IMR-90 (cell line): ENCODE measurements around the gene DOCK4. TPM values are rescaled to one million over a fixed set of nuclear protein-coding genes. Genes with fewer than 3 reads are reported as not detected.

ENCODE experiments used
- ATAC-seq: fragments of 200-7000 bp; cut with Tn5 transposase; 2 replicates; pipeline ENCODE4 v1.9.1; 2020; ENCODE audit warnings: low read depth, mild to moderate bottlenecking, moderate library complexity
- BruUV-seq: library from RNA; stranded (reverse); fragments of 400-500 nt; replicated peaks from 2 replicates; lab custom pipeline; 2021; lab: Mats Ljungman, UMichigan
- CTCF ChIA-PET: fragments of 300-600 bp; formaldehyde crosslinking; extraction: SDS; loops from one replicate; lab custom pipeline; 2021; ENCODE audit warnings: antibody characterized with exemption; lab: Yijun Ruan, JAX
- POLR2A ChIA-PET: fragments of 300-600 bp; sonication (Branson Sonifier 250); formaldehyde crosslinking; loops from one replicate; lab custom pipeline; 2022; ENCODE audit warnings: antibody characterized with exemption; ENCODE audit not compliant: unreplicated experiment; lab: Charles Lee
- DNase-seq: peaks from one replicate; pipeline ENCODE4 v3.0.0; 2013
- H2AFZ ChIP-seq: replicated peaks from 2 replicates; pipeline ENCODE3; 2013; ENCODE audit warnings: low read length, mild to moderate bottlenecking; ENCODE audit not compliant: poor library complexity
- H2AK5ac ChIP-seq: 2 replicates; pipeline ENCODE4 v1.6.1; 2013; ENCODE audit warnings: low read depth, low read length, inconsistent platforms
- H2AK9ac ChIP-seq: replicated peaks from 2 replicates; pipeline ENCODE3; 2013; ENCODE audit warnings: mild to moderate bottlenecking, low read depth, low read length, moderate library complexity; ENCODE audit not compliant: poor library complexity
- H2BK120ac ChIP-seq: 2 replicates; pipeline ENCODE4 v1.6.1; 2013; ENCODE audit warnings: low read depth, low read length, inconsistent platforms
- H2BK15ac ChIP-seq: 3 replicates; pipeline ENCODE4 v1.6.1; 2013; ENCODE audit warnings: low read depth, low read length, inconsistent platforms
- H2BK20ac ChIP-seq: 2 replicates; pipeline ENCODE4 v1.6.1; 2013; ENCODE audit warnings: low read depth, mild to moderate bottlenecking, inconsistent platforms, low read length, moderate library complexity
- H2BK5ac ChIP-seq: 2 replicates; pipeline ENCODE4 v1.6.1; 2013; ENCODE audit warnings: mild to moderate bottlenecking, low read depth, low read length, inconsistent platforms; ENCODE audit not compliant: poor library complexity, severe bottlenecking
- H3K14ac ChIP-seq: replicated peaks from 2 replicates; pipeline ENCODE4 v1.6.1; 2013; ENCODE audit warnings: low read depth, low read length, inconsistent platforms
- H3K18ac ChIP-seq: 2 replicates; pipeline ENCODE4 v1.6.1; 2013; ENCODE audit warnings: low read depth, low read length, control low read depth
- H3K23ac ChIP-seq: 2 replicates; pipeline ENCODE4 v1.6.1; 2013; ENCODE audit warnings: low read depth, low read length, inconsistent platforms
- H3K27ac ChIP-seq: 2 replicates; pipeline ENCODE4 v1.5.1; 2013; ENCODE audit warnings: mild to moderate bottlenecking, control low read depth, low read length; ENCODE audit not compliant: insufficient read depth
- H3K27me3 ChIP-seq: 2 replicates; pipeline ENCODE4 v1.6.1; 2013; ENCODE audit warnings: low read length; ENCODE audit not compliant: control insufficient read depth, insufficient read depth
- H3K36me3 ChIP-seq: 2 replicates; pipeline ENCODE4 v1.6.1; 2013; ENCODE audit warnings: low read length, mixed read lengths; ENCODE audit not compliant: control insufficient read depth, insufficient read depth
- H3K4ac ChIP-seq: 2 replicates; pipeline ENCODE4 v1.6.1; 2013; ENCODE audit warnings: low read depth, low read length, inconsistent platforms
- H3K4me1 ChIP-seq: 2 replicates; pipeline ENCODE4 v1.6.1; 2013; ENCODE audit warnings: low read length, mixed read lengths; ENCODE audit not compliant: control insufficient read depth, insufficient read depth
- H3K4me2 ChIP-seq: 2 replicates; pipeline ENCODE4 v1.6.1; 2013; ENCODE audit warnings: low read depth, mild to moderate bottlenecking, control low read depth, low read length, moderate library complexity
- H3K4me3 ChIP-seq: 2 replicates; pipeline ENCODE4 v1.5.1; 2013; ENCODE audit warnings: low read depth, mild to moderate bottlenecking, control low read depth, low read length, moderate library complexity; ENCODE audit not compliant: insufficient read depth
- H3K56ac ChIP-seq: 2 replicates; pipeline ENCODE4 v1.6.1; 2013; ENCODE audit warnings: low read length, inconsistent platforms; ENCODE audit not compliant: insufficient read depth; ENCODE audit errors: extremely low read depth
- H3K79me1 ChIP-seq, 2 experiments: 2 replicates each; pipeline ENCODE4 v1.6.1; 2013; ENCODE audit warnings: low read length in 2 of 2, inconsistent platforms in 1 of 2, low read depth in 1 of 2
- H3K9ac ChIP-seq: 2 replicates; pipeline ENCODE4 v1.6.1; 2013; ENCODE audit warnings: low read depth, low read length, control low read depth
- H3K9me1 ChIP-seq: 2 replicates; pipeline ENCODE4 v1.6.1; 2013; ENCODE audit warnings: low read length, inconsistent platforms; ENCODE audit not compliant: insufficient read depth
- H3K9me3 ChIP-seq: 2 replicates; pipeline ENCODE4 v1.6.1; 2013; ENCODE audit warnings: low read length; ENCODE audit not compliant: control insufficient read depth, insufficient read depth
- H4K20me1 ChIP-seq: 2 replicates; pipeline ENCODE4 v1.6.1; 2013; ENCODE audit warnings: low read length, inconsistent platforms; ENCODE audit not compliant: insufficient read depth
- H4K5ac ChIP-seq: 2 replicates; pipeline ENCODE4 v1.6.1; 2013; ENCODE audit warnings: mild to moderate bottlenecking, low read depth, low read length, control low read depth
- H4K8ac ChIP-seq, 2 experiments: 2 replicates each; pipeline ENCODE4 v1.6.1; 2013; ENCODE audit warnings: low read depth in 2 of 2, low read length in 2 of 2, control low read depth in 1 of 2, inconsistent platforms in 1 of 2
- H4K91ac ChIP-seq: 2 replicates; pipeline ENCODE4 v1.6.1; 2013; ENCODE audit warnings: low read depth, low read length, inconsistent platforms; ENCODE audit not compliant: insufficient read depth
- NFE2L2 ChIP-seq: fragments of 150-350 bp; IDR thresholded peaks from 2 replicates; pipeline ENCODE4 v1.6.1; 2016; ENCODE audit warnings: low read depth, mild to moderate bottlenecking, low read length
- WGBS, 2 experiments: methylation state at CpG; one replicate each; pipeline versions ENCODE4 v1.1.5 to v1.1.7; 2013; ENCODE audit warnings: missing lambda C conversion rate in 2 of 2; ENCODE audit not compliant: insufficient read length in 1 of 2; ENCODE audit errors: extremely low coverage in 2 of 2; 5-methylcytosine and 5-hydroxymethylcytosine counted together
- dilution Hi-C: fragments of 300-500 bp; cut with HindIII; formaldehyde crosslinking; loops from one replicate; pipeline ENCODE4 v1.14.3; 2018; ENCODE audit warnings: low sequenced_read_pairs; ENCODE audit not compliant: unreplicated experiment
- in situ Hi-C: fragments of 300-500 bp; cut with MboI; formaldehyde crosslinking; loops from 3 replicates; pipeline ENCODE4 v1.14.3; 2019; ENCODE audit warnings: low sequenced_read_pairs, inconsistent platforms, mixed read lengths
- intact Hi-C: fragments of 100-400 bp; cut with micrococcal nuclease; formaldehyde crosslinking; loops from 2 replicates; pipeline ENCODE4 v1.10.0; 2022
- polyA plus RNA-seq, 3 experiments: library from polyadenylated mRNA; depleted of rRNA; stranded (reverse); fragments of >200 nt; gene quantifications; 2 replicates each; pipeline ENCODE4 v1.2.3, GENCODE V29; 2012; ENCODE audit warnings: low replicate concordance in 1 of 3
- total RNA-seq: library from RNA; depleted of rRNA; stranded (reverse); fragments of >200 nt; gene quantifications from 2 replicates; pipeline ENCODE4 v1.2.3, GENCODE V29; 2012

Gene DOCK4
- total and polyA plus RNA-seq, 2 of the 4 experiments (the other 2 are of a cell fraction): 4.4 to 12.2 TPM

GRCh38 chr7:112116894-112117293, 89.3 kb downstream of the DOCK4 start:
- CTCF ChIA-PET: no interaction called here
- WGBS, 2 experiments: no CpG with 5 or more reads among the region's 1 CpG
- DNase-seq: no peak
- H3K23ac ChIP-seq: no peak overlapping the region
- no peak overlapping the region for H2AK5ac ChIP-seq
- H3K4me3 ChIP-seq: no peak overlapping the region
- no peak overlapping the region for H4K5ac ChIP-seq
- H3K9me1 ChIP-seq: no peaks in the 10 kb centered on the region
- intact Hi-C loops: loop anchor here (5.0 kb wide), 1 partner anchor 45 kb away; no protein-coding TSS in a partner anchor
- H4K20me1 ChIP-seq: no peaks in the 10 kb centered on the region
- no peak overlapping the region for H3K4ac ChIP-seq
- H3K27me3 ChIP-seq: no peaks in the 10 kb centered on the region
- POLR2A ChIA-PET: no interaction called here
- BruUV-seq: no TSS peak
- H3K18ac ChIP-seq: no peak overlapping the region
- TF ChIP-seq NFE2L2: no peak
- no peak overlapping the region for H4K8ac ChIP-seq
- no peak overlapping the region for H3K14ac ChIP-seq
- ATAC-seq: no peak
- no peak overlapping the region for H3K56ac ChIP-seq
- H3K9me3 ChIP-seq: no peaks in the 10 kb centered on the region
- no peak overlapping the region for H2AFZ ChIP-seq
- dilution Hi-C loops: no loop called here
- H2AK9ac ChIP-seq: no peak overlapping the region
- no peak overlapping the region for H2BK15ac ChIP-seq
- no peak overlapping the region for H3K4me2 ChIP-seq
- no peak overlapping the region for H2BK20ac ChIP-seq
- H3K9ac ChIP-seq: no peak overlapping the region
- no peaks in the 10 kb centered on the region for H3K4me1 ChIP-seq
- no peak overlapping the region for H2BK120ac ChIP-seq
- no peak overlapping the region for H2BK5ac ChIP-seq
- in situ Hi-C loops: no loop called here
- peaks cover 5 to 15% of the 10 kb centered on the region in 2 experiments; a peak in 3 of 4 replicates for H3K79me1 ChIP-seq
- H4K91ac ChIP-seq: no peak overlapping the region
- no peaks in the 10 kb centered on the region for H3K36me3 ChIP-seq
- no peak overlapping the region for H3K27ac ChIP-seq
